Neutrophil (primary cell): Measurements from ENCODE around the gene COMTD1.

Experiments
- H3K27ac ChIP-seq: fragments of 200-600 bp; sonication (generic); 2 replicates; pipeline ENCODE4 v1.5.1; 2016; ENCODE audit warnings: mild to moderate bottlenecking, moderate library complexity
- H3K27me3 ChIP-seq: fragments of 200-600 bp; sonication (generic); 2 replicates; pipeline ENCODE4 v1.6.0; 2016; ENCODE audit warnings: mild to moderate bottlenecking
- H3K36me3 ChIP-seq: fragments of 200-600 bp; sonication (generic); 2 replicates; pipeline ENCODE4 v1.5.1; 2017
- H3K4me1 ChIP-seq, 2 experiments: fragments of 200-600 bp in 1 of 2; sonication (generic) in 1 of 2; 1 replicate in 1 of 2; 2 replicates in 1 of 2; pipeline versions ENCODE4 v1.5.1 to v1.6.1; 2013 to 2016; ENCODE audit warnings: low read depth in 1 of 2, low read length in 1 of 2, mild to moderate bottlenecking in 1 of 2, moderate library complexity in 1 of 2; ENCODE audit not compliant: control insufficient read depth in 1 of 2, insufficient read depth in 1 of 2
- H3K4me3 ChIP-seq, 2 experiments: fragments of 200-600 bp in 1 of 2; sonication (generic) in 1 of 2; 1 replicate in 1 of 2; 2 replicates in 1 of 2; pipeline ENCODE4 v1.5.1; 2013 to 2016; ENCODE audit warnings: low read depth in 1 of 2, low read length in 1 of 2, mild to moderate bottlenecking in 1 of 2, moderate library complexity in 1 of 2
- H3K9me3 ChIP-seq: fragments of 200-600 bp; sonication (generic); 2 replicates; pipeline ENCODE4 v1.5.1; 2016
- CTCF ChIP-seq: fragments of 200-600 bp; sonication (generic); IDR thresholded peaks from 2 replicates; pipeline ENCODE4 v1.5.1; 2016; ENCODE audit warnings: antibody characterized with exemption

COMTD1 gene

GRCh38 chr10:75238182-75239095 lies 2.7 kb upstream of the COMTD1 start:
- H3K27me3 ChIP-seq = no peaks in the 10 kb centered on the region
- no peaks in the 10 kb centered on the region for H3K36me3 ChIP-seq
- H3K27ac ChIP-seq = peak overlapping the region; percentile 25
- H3K4me1 ChIP-seq = peaks cover 19 to 23% of the 10 kb centered on the region in 2 experiments
- H3K9me3 ChIP-seq = no peaks in the 10 kb centered on the region
- H3K4me3 ChIP-seq = peak overlapping the region in 1 of 2 experiments; percentile 4
- no peak for TF ChIP-seq CTCF

GRCh38 chr10:75236178-75236825 lies 545 bp upstream of the COMTD1 start:
- Histone ChIP-seq H3K27ac (peak overlapping the region; percentile 89), H3K4me1 (peaks cover 22 to 24% of the 10 kb centered on the region in 2 experiments), H3K36me3 (peaks cover 11% of the 10 kb centered on the region), H3K4me3 (peak overlapping the region; percentile 86 to 99), H3K27me3 (no peaks in the 10 kb centered on the region), H3K9me3 (no peaks in the 10 kb centered on the region)
- no peak for TF ChIP-seq CTCF

- Histone ChIP-seq H3K4me1 (peaks cover 22 to 27% of the 10 kb centered on the region in 2 experiments), H3K27me3 (no peaks in the 10 kb centered on the region), H3K36me3 (peaks cover 19% of the 10 kb centered on the region), H3K27ac (peak overlapping the region; percentile 89), H3K4me3 (peak overlapping the region; percentile 86 to 99), H3K9me3 (no peaks in the 10 kb centered on the region)
- no peak for TF ChIP-seq CTCF
Observed at GRCh38 chr10:75234683-75235374, 928 bp downstream of the COMTD1 start.

- H3K36me3 ChIP-seq = peaks cover 22% of the 10 kb centered on the region
- peak overlapping the region; percentile 89 for H3K27ac ChIP-seq
- peak; percentile 72 for TF ChIP-seq CTCF
Observed at GRCh38 chr10:75234017-75234682, 1.6 kb downstream of the COMTD1 start.

GRCh38 chr10:75233444-75234016 lies 2.2 kb downstream of the COMTD1 start:
- peaks cover 22 to 27% of the 10 kb centered on the region in 2 experiments for H3K4me1 ChIP-seq
- peak overlapping the region; percentile 86 to 99 for H3K4me3 ChIP-seq
- no peaks in the 10 kb centered on the region for H3K9me3 ChIP-seq
- H3K27ac ChIP-seq = peak overlapping the region; percentile 89
- H3K36me3 ChIP-seq = peaks cover 25% of the 10 kb centered on the region
- H3K27me3 ChIP-seq = no peaks in the 10 kb centered on the region
- no peak for TF ChIP-seq CTCF

More at GRCh38 chr10:75234017-75234682, 1.6 kb downstream of the COMTD1 start:
- Histone ChIP-seq H3K27me3 (no peaks in the 10 kb centered on the region), H3K9me3 (no peaks in the 10 kb centered on the region), H3K4me1 (peaks cover 22 to 27% of the 10 kb centered on the region in 2 experiments), H3K4me3 (peak overlapping the region; percentile 86 to 99)
